ENCODE results near the gene PNMT. TPM values are rescaled to one million over a fixed set of nuclear protein-coding genes. Genes with fewer than 3 reads are reported as not detected.
"Not testable (repeated sequence)": the region's sequence is repeated elsewhere in the genome, so short reads cannot be mapped to it uniquely, and the experiment has no call there.

PNMT gene
- total RNA-seq, 1 experiment from 2014 or later = 1.4 TPM

DNA sequence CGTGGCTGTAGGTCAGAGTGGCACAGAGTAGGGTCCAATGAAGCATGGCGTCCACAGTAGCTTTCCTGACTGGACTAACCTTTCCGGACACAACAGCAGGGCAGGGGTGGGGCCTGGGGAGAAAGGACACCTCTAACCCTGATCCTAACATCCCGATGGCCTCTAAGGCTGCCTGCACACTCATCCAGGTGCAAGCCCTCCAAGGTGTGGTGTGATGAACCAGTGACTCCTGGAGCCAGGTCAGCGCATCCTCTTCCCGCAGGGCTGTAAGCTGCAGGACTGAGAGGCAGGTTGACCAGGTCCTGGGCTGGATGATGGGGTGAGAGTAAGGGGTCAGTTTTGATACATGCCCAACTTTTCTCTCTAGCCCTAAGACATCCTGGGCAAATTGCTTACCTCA, 28.5 kb downstream of the PNMT start:
- DNase-seq (no peak), ATAC-seq (no peak)
- peaks cover 10% of the 10 kb centered on the region for H3K4me1 ChIP-seq (ENCODE audit: insufficient read depth, low read length)
- H3K4me2 ChIP-seq (ENCODE audit: low read length) = no peak overlapping the region
- BruUV-seq (replicated peaks) = no TSS peak
- intact Hi-C loops (cut with micrococcal nuclease) = no loop called here
- no peaks in the 10 kb centered on the region for H4K20me1 ChIP-seq (ENCODE audit: low read length)
- H3K9me2 ChIP-seq (replicated peaks; ENCODE audit: low read length) = no peaks in the 10 kb centered on the region
- H3K36me3 ChIP-seq (ENCODE audit: low read depth, low read length) = no peaks in the 10 kb centered on the region
- no peaks in the 10 kb centered on the region for H3F3A ChIP-seq (ENCODE audit: low read length, unreplicated experiment)
- no peak overlapping the region for H3K4me3 ChIP-seq (ENCODE audit: low read length)
- H3K27ac ChIP-seq (ENCODE audit: low read length) = no peak overlapping the region
- no peak for TF ChIP-seq EZH2 (IDR thresholded peaks at IDR 0.05; ENCODE audit: low read length, unreplicated experiment)
- no peak for TF ChIP-seq EZH2phosphoT487 (IDR thresholded peaks at IDR 0.05; ENCODE audit: borderline replicate concordance, low read length)
- TF ChIP-seq, protein P1, sequence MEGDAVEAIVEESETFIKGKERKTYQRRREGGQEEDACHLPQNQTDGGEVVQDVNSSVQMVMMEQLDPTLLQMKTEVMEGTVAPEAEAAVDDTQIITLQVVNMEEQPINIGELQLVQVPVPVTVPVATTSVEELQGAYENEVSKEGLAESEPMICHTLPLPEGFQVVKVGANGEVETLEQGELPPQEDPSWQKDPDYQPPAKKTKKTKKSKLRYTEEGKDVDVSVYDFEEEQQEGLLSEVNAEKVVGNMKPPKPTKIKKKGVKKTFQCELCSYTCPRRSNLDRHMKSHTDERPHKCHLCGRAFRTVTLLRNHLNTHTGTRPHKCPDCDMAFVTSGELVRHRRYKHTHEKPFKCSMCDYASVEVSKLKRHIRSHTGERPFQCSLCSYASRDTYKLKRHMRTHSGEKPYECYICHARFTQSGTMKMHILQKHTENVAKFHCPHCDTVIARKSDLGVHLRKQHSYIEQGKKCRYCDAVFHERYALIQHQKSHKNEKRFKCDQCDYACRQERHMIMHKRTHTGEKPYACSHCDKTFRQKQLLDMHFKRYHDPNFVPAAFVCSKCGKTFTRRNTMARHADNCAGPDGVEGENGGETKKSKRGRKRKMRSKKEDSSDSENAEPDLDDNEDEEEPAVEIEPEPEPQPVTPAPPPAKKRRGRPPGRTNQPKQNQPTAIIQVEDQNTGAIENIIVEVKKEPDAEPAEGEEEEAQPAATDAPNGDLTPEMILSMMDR (conservative IDR thresholded peaks at IDR 0.05; ENCODE audit: low read depth, low read length) = no peak
- H3K79me2 ChIP-seq (ENCODE audit: low read length) = peaks cover 24% of the 10 kb centered on the region
- no peak overlapping the region for H2AFZ ChIP-seq (ENCODE audit: low read length)
- H3K27me3 ChIP-seq (ENCODE audit: low read length) = no peaks in the 10 kb centered on the region
- no peak overlapping the region for H3K9ac ChIP-seq (ENCODE audit: low read length)
- POLR2A ChIA-PET (ENCODE audit: unreplicated experiment) = no interaction called here
- no peaks in the 10 kb centered on the region for H3K9me3 ChIP-seq (ENCODE audit: low read length)
- CTCF ChIA-PET = no interaction called here

DNA sequence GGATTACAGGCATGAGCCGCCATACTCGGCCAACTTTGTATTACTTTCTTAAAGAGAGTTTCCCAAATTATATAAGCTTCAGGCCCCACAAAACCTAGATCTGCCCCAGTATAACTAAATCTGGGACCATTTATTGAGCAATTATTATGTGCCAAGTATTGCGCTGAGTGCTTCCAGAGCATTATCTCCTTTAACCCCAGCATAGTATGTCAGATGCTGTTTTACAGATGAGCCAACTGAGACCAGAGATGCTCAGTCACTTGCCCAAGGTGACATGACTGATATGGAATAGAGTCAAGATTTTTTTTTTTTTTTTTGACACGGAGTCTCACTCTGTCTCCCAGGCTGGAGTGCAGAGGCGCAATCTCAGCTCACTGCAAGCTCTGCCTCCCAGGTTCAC, 29.7 kb downstream of the PNMT start:
- no peaks in the 10 kb centered on the region for H3K9me2 ChIP-seq (replicated peaks; ENCODE audit: low read length)
- no peaks in the 10 kb centered on the region for H3K9me3 ChIP-seq (ENCODE audit: low read length)
- ChIA-PET POLR2A (ENCODE audit: unreplicated experiment) (no interaction called here), CTCF (no interaction called here)
- TF ChIP-seq EZH2 (IDR thresholded peaks at IDR 0.05; ENCODE audit: low read length, unreplicated experiment) (no peak), EZH2phosphoT487 (IDR thresholded peaks at IDR 0.05; ENCODE audit: borderline replicate concordance, low read length) (no peak)
- TF ChIP-seq, protein P1 (conservative IDR thresholded peaks at IDR 0.05; ENCODE audit: low read depth, low read length) = no peak
- DNase-seq (no peak), ATAC-seq (no peak)
- no peaks in the 10 kb centered on the region for H3K36me3 ChIP-seq (ENCODE audit: low read depth, low read length)
- peaks cover 23% of the 10 kb centered on the region for H3K4me1 ChIP-seq (ENCODE audit: insufficient read depth, low read length)
- BruUV-seq (replicated peaks) = no TSS peak
- H3K27me3 ChIP-seq (ENCODE audit: low read length) = no peaks in the 10 kb centered on the region
- H3K4me2 ChIP-seq (ENCODE audit: low read length) = no peak overlapping the region
- no peak overlapping the region for H3K9ac ChIP-seq (ENCODE audit: low read length)
- H3K4me3 ChIP-seq (ENCODE audit: low read length) = no peak overlapping the region
- no peak overlapping the region for H2AFZ ChIP-seq (ENCODE audit: low read length)
- H4K20me1 ChIP-seq (ENCODE audit: low read length) = no peaks in the 10 kb centered on the region
- peaks cover 37% of the 10 kb centered on the region for H3K79me2 ChIP-seq (ENCODE audit: low read length)
- no peak overlapping the region for H3K27ac ChIP-seq (ENCODE audit: low read length)
- intact Hi-C loops (cut with micrococcal nuclease) = no loop called here
- no peaks in the 10 kb centered on the region for H3F3A ChIP-seq (ENCODE audit: low read length, unreplicated experiment)

DNA sequence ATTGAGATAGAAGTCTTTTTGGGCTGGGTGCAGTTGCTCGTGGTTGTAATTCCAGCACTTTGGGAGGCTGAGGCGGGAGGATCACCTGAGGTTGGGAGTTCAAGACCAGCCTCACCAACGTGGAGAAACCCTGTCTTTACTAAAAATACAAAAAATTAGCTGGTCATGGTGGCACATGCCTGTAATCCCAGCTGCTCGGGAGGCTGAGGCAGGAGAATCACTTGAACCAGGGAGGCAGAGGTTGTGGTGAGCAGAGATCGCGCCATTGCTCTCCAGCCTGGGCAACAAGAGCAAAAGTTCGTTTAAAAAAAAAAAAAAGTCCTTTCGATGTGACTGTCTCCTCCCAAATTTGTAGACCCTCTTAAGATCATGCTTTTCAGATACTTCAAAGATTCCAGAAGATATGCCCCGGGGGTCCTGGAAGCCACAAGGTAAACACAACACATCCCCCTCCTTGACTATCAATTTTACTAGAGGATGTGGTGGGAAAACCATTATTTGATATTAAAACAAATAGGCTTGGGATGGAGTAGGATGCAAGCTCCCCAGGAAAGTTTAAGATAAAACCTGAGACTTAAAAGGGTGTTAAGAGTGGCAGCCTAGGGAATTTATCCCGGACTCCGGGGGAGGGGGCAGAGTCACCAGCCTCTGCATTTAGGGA, 31.0 kb downstream of the PNMT start:
- H3K27me3 ChIP-seq (ENCODE audit: low read length); H3K27ac ChIP-seq (ENCODE audit: low read length); ATAC-seq; POLR2A ChIA-PET (ENCODE audit: unreplicated experiment); H4K20me1 ChIP-seq (ENCODE audit: low read length); H3F3A ChIP-seq (ENCODE audit: low read length, unreplicated experiment); intact Hi-C loops (cut with micrococcal nuclease); H3K36me3 ChIP-seq (ENCODE audit: low read depth, low read length); H3K9me2 ChIP-seq (replicated peaks; ENCODE audit: low read length); DNase-seq; H3K9me3 ChIP-seq (ENCODE audit: low read length): not testable (repeated sequence)
- Histone ChIP-seq H3K4me1 (ENCODE audit: insufficient read depth, low read length) (peaks cover 34% of the 10 kb centered on the region), H3K79me2 (ENCODE audit: low read length) (peaks cover 46% of the 10 kb centered on the region), H2AFZ (ENCODE audit: low read length) (peak overlapping the region; percentile 57), H3K4me3 (ENCODE audit: low read length) (peak overlapping the region; percentile 88), H3K4me2 (ENCODE audit: low read length) (peak overlapping the region; percentile 84), H3K9ac (ENCODE audit: low read length) (peak overlapping the region; percentile 82)
- BruUV-seq (replicated peaks) = TSS peak; percentile 69
- CTCF ChIA-PET = interaction anchor here (1.4 kb wide), 1 partner anchor 34 kb away, joined by 3 read pairs; the partner anchor contains the start of gene TCAP
